Muscle of leg (tissue), 11 donors: ENCODE results near the gene MAPK6. TPM values are rescaled to one million over a fixed set of nuclear protein-coding genes. Genes with fewer than 3 reads are reported as not detected.

Source experiments
- DNase-seq: peaks from one replicate; pipeline ENCODE4 v3.0.0; 2013
- H3K27ac ChIP-seq: one replicate; pipeline ENCODE4 v1.5.1; 2013; ENCODE audit warnings: mild to moderate bottlenecking, low read length, control low read depth
- H3K27me3 ChIP-seq: one replicate; pipeline ENCODE4 v1.6.1; 2013; ENCODE audit warnings: low read length; ENCODE audit not compliant: control insufficient read depth, insufficient read depth
- H3K36me3 ChIP-seq: one replicate; pipeline ENCODE4 v1.6.1; 2013; ENCODE audit warnings: low read length; ENCODE audit not compliant: control insufficient read depth, insufficient read depth
- H3K4me1 ChIP-seq: one replicate; pipeline ENCODE4 v1.6.1; 2013; ENCODE audit warnings: low read length; ENCODE audit not compliant: control insufficient read depth, insufficient read depth
- H3K4me3 ChIP-seq: one replicate; pipeline ENCODE4 v1.5.1; 2013; ENCODE audit warnings: low read length, control low read depth
- H3K9me3 ChIP-seq: replicated peaks from 2 replicates; pipeline ENCODE4 v1.6.1; 2013; ENCODE audit warnings: low read depth, low read length; ENCODE audit not compliant: control insufficient read depth
- WGBS: methylation state at CpG from one replicate; pipeline ENCODE4 v1.1.5; 2013; ENCODE audit warnings: missing lambda C conversion rate; ENCODE audit not compliant: insufficient coverage; 5-methylcytosine and 5-hydroxymethylcytosine counted together
- polyA plus RNA-seq, 8 donors: library from polyadenylated mRNA; unstranded; fragments of 120-200 nt; gene quantifications; one replicate each; pipeline versions ENCODE4 v1.2.1 to v1.2.3, GENCODE V29; 2013; ENCODE audit warnings: inconsistent platforms in 1 of 8, low replicate concordance in 1 of 8; ENCODE audit not compliant: insufficient read length in 8 of 8, insufficient read depth in 1 of 8
- total RNA-seq: library from RNA; stranded (reverse); fragments of 120-200 nt; gene quantifications from one replicate; pipeline ENCODE4 v1.2.4, GENCODE V29; 2013

The MAPK6 gene
- total and polyA plus RNA-seq, 9 donors: 19.1 to 28.2 (median 25.1) TPM

- peak overlapping the region; percentile 71 for H3K4me3 ChIP-seq
- H3K27ac ChIP-seq: peak overlapping the region; percentile 97
- 0% methylated on average over 2 of the region's 10 CpGs for WGBS
- H3K9me3 ChIP-seq: no peaks in the 10 kb centered on the region
- H3K27me3 ChIP-seq: no peaks in the 10 kb centered on the region
- no peaks in the 10 kb centered on the region for H3K36me3 ChIP-seq
- peak; percentile 79 for DNase-seq
- peaks cover 10% of the 10 kb centered on the region for H3K4me1 ChIP-seq
Measured at GRCh38 chr15:52020221-52021085, 1.4 kb downstream of the MAPK6 start.

GRCh38 chr15:52021128-52021671 lies 2.2 kb downstream of the MAPK6 start:
- no CpG with 5 or more reads among the region's 4 CpGs for WGBS
- no peaks in the 10 kb centered on the region for H3K9me3 ChIP-seq
- H3K27me3 ChIP-seq: no peaks in the 10 kb centered on the region
- peak; percentile 83 for DNase-seq
- H3K4me3 ChIP-seq: no peak overlapping the region
- H3K4me1 ChIP-seq: peaks cover 10% of the 10 kb centered on the region
- no peaks in the 10 kb centered on the region for H3K36me3 ChIP-seq
- H3K27ac ChIP-seq: peak overlapping the region; percentile 97

DNA sequence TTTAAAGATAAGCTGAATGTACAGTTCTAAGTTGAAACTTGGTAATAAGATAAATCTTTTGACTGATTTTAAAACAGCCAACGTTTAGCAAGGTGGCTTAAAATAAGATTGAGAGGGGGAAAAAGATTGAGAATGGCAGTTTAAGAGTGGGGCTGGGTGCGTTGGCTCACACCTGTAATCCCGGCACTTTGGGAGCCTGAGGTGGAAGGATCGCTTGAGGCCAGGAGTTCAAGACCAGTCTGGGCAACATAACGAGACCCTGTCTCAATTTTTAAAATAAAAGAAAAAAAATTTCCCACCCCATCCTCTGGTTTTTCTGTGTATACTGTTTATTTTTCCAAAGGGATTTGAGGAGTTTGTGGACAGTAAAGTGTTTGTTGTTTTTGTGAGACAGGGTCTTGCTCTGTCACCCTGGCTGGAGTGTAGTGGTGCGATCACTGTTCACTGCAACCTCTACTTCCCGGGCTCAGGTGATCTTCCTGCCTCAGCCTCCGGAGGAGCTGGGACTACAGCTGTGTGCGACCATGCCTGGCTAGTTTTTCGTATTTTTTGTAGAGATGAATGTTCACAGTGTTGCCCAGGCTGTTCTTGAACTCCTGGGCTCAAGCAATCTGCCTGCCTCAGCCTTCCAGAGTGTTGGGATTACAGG lies 3.0 kb downstream of the MAPK6 start:
- H3K9me3 ChIP-seq: no peaks in the 10 kb centered on the region
- H3K4me3 ChIP-seq: no peak overlapping the region
- no peaks in the 10 kb centered on the region for H3K36me3 ChIP-seq
- peaks cover 10% of the 10 kb centered on the region for H3K4me1 ChIP-seq
- no peaks in the 10 kb centered on the region for H3K27me3 ChIP-seq
- no peak overlapping the region for H3K27ac ChIP-seq
- DNase-seq: no peak
- 67% methylated on average over 3 of the region's 10 CpGs for WGBS

- no peaks in the 10 kb centered on the region for H3K9me3 ChIP-seq
- WGBS: 100% methylated on average over 1 of the region's 13 CpGs
- H3K36me3 ChIP-seq: no peaks in the 10 kb centered on the region
- DNase-seq: no peak
- no peak overlapping the region for H3K4me3 ChIP-seq
- H3K4me1 ChIP-seq: peaks cover 10% of the 10 kb centered on the region
- no peak overlapping the region for H3K27ac ChIP-seq
- H3K27me3 ChIP-seq: no peaks in the 10 kb centered on the region
Measured at GRCh38 chr15:52023169-52023922, 4.3 kb downstream of the MAPK6 start.

DNA sequence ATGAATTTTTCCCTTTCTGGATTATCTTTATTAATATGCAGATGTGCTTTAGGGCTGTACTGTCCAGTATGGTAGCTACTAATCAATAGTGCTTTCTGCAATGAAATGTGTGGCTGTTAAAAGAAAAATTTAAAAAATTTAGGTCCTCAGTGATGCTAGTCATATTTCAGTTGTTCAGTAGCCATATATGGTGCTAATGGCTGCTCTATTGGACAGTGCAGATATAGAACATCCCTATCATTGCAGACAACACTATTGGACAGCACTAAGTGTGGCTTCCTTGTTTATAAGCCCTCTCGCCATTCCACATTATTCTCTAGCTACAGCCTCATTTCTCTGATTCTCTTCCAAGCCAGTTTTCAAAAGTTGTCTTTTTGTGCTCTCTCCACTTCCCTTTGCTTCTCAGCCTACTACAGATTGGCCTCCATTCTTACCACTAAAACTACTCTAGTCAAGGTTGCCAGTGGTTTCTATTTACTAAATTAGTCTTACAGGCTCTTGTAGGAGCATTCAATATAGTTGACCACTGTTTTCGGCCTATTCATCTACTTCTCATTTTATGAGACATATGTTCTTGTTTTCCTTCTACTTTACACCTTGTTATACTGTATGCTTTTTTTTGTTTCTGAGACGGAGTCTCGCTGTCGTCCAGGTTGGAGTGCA lies 9.5 kb downstream of the MAPK6 start:
- Histone ChIP-seq H3K4me1 (no peaks in the 10 kb centered on the region), H3K9me3 (peaks cover 6% of the 10 kb centered on the region), H3K36me3 (peaks cover 7% of the 10 kb centered on the region), H3K4me3 (no peak overlapping the region), H3K27ac (no peak overlapping the region), H3K27me3 (no peaks in the 10 kb centered on the region)
- 93% methylated on average over 4 of the region's 5 CpGs for WGBS
- DNase-seq: no peak

- no peaks in the 10 kb centered on the region for H3K4me1 ChIP-seq
- H3K27me3 ChIP-seq: no peaks in the 10 kb centered on the region
- H3K27ac ChIP-seq: no peak overlapping the region
- peaks cover 7% of the 10 kb centered on the region for H3K36me3 ChIP-seq
- WGBS: no CpG with 5 or more reads among the region's 2 CpGs
- H3K9me3 ChIP-seq: peaks cover 14% of the 10 kb centered on the region
- H3K4me3 ChIP-seq: no peak overlapping the region
- no peak for DNase-seq
Measured at GRCh38 chr15:52030010-52030409, 11.0 kb downstream of the MAPK6 start.

- Histone ChIP-seq H3K27ac (no peak overlapping the region), H3K9me3 (peaks cover 14% of the 10 kb centered on the region), H3K4me3 (no peak overlapping the region), H3K36me3 (peaks cover 7% of the 10 kb centered on the region), H3K4me1 (no peaks in the 10 kb centered on the region), H3K27me3 (no peaks in the 10 kb centered on the region)
- DNase-seq: no peak
- WGBS: 93% methylated on average over 3 of the region's 7 CpGs
Measured at GRCh38 chr15:52031556-52031955, 12.5 kb downstream of the MAPK6 start.

- Histone ChIP-seq H3K36me3 (peaks cover 2% of the 10 kb centered on the region), H3K9me3 (peaks cover 12% of the 10 kb centered on the region), H3K4me3 (no peak overlapping the region), H3K27me3 (no peaks in the 10 kb centered on the region), H3K27ac (no peak overlapping the region), H3K4me1 (peaks cover 9% of the 10 kb centered on the region)
- no peak for DNase-seq
- 100% methylated on average over 1 of the region's 2 CpGs for WGBS
Measured at GRCh38 chr15:52037889-52038505, 19.0 kb downstream of the MAPK6 start.

DNA sequence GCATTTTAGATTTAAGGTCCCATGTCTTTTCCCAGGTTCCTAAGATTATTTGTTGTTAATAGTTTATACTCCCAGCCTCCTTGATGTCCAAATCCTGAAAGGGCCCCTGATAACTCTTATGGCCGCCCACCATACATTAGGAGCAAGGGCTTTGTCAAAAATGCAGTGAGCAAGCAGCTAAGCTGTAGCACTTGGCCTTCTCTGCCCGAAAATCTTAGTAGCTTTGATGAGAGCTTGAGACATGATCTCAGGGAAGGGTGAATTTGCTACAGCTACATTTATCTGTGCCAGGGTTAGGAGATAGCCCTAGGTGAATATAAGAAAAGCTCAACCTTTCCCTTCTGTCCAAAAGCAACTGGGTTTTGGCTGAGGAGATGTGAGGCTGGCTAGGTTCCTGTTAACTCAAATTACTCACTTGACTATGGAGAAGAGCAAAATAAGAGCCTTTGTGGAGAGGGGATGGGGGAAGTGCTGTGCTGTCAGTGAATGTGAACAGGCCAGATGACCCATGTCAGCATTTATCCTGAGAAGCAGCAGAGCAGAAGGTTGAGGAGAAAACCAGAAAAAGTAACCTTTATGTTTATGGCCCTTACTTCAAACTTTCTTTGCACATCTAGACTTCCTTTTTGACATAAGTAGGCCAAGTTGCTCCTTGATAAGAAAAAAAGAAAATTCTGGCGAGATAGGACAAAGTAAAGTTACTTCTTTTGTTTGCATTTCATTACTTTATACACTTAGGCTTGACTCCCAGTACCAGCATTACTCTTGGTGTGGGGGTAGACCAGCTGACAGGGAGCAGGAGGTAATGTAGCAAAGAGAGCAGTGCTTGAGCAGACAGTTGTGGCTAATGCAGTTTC lies 21.1 kb downstream of the MAPK6 start:
- H3K4me1 ChIP-seq: peaks cover 9% of the 10 kb centered on the region
- H3K27me3 ChIP-seq: no peaks in the 10 kb centered on the region
- peak; percentile 60 for DNase-seq
- H3K9me3 ChIP-seq: no peaks in the 10 kb centered on the region
- H3K4me3 ChIP-seq: no peak overlapping the region
- H3K36me3 ChIP-seq: no peaks in the 10 kb centered on the region
- no CpG with 5 or more reads among the region's 3 CpGs for WGBS
- no peak overlapping the region for H3K27ac ChIP-seq
